Measurements from ENCODE around the gene PFDN5. TPM values are rescaled to one million over a fixed set of nuclear protein-coding genes. Genes with fewer than 3 reads are reported as not detected.

The PFDN5 gene
- total RNA-seq, 1 donor from 2014 or later, result 425 TPM

DNA sequence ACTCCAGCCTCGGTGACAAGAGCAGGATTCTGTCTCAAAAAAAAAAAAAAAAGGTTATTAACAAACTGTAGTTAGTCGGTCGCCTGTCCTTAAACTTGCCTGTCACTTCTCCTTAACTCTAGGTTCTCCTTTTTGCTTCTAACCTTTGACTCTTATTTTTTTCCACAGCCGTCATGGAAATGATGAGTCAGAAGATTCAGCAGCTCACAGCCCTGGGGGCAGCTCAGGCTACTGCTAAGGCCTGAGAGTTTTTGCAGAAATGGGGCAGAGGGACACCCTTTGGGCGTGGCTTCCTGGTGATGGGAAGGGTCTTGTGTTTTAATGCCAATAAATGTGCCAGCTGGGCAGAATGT lies 3.7 kb downstream of the PFDN5 start:
- Histone ChIP-seq H3K27me3 (no peaks in the 10 kb centered on the region), H3K4me3 (peak overlapping the region; percentile 85), H3F3A (ENCODE audit: low read depth) (peaks cover 55% of the 10 kb centered on the region), H3K79me2 (ENCODE audit: low read depth) (peaks cover 60% of the 10 kb centered on the region), H3K27ac (no peak overlapping the region), H3K4me1 (peaks cover 19% of the 10 kb centered on the region), H3K36me3 (peaks cover 4% of the 10 kb centered on the region), H3K4me2 (peak overlapping the region; percentile 89), H2AFZ (replicated peaks) (no peak overlapping the region), H4K20me1 (ENCODE audit: low read depth) (peaks cover 3% of the 10 kb centered on the region), H3K9me3 (ENCODE audit: low read depth) (no peaks in the 10 kb centered on the region), H3K9ac (no peak overlapping the region)
- Mint-ChIP-seq H3K4me3 (peak overlapping the region; percentile 99), H3K27me3 (ENCODE audit: insufficient read depth, low read depth) (peaks cover 11% of the 10 kb centered on the region), H3K27ac (no peak overlapping the region), H3K4me1 (peaks cover 50% of the 10 kb centered on the region), H3K9me3 (no peaks in the 10 kb centered on the region), H3K36me3 (peaks cover 26% of the 10 kb centered on the region)
- TF ChIP-seq, protein P1, sequence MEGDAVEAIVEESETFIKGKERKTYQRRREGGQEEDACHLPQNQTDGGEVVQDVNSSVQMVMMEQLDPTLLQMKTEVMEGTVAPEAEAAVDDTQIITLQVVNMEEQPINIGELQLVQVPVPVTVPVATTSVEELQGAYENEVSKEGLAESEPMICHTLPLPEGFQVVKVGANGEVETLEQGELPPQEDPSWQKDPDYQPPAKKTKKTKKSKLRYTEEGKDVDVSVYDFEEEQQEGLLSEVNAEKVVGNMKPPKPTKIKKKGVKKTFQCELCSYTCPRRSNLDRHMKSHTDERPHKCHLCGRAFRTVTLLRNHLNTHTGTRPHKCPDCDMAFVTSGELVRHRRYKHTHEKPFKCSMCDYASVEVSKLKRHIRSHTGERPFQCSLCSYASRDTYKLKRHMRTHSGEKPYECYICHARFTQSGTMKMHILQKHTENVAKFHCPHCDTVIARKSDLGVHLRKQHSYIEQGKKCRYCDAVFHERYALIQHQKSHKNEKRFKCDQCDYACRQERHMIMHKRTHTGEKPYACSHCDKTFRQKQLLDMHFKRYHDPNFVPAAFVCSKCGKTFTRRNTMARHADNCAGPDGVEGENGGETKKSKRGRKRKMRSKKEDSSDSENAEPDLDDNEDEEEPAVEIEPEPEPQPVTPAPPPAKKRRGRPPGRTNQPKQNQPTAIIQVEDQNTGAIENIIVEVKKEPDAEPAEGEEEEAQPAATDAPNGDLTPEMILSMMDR (IDR thresholded peaks at IDR 0.05), result no peak
- TF ChIP-seq EZH2 (IDR thresholded peaks at IDR 0.05) (no peak), EZH2phosphoT487 (IDR thresholded peaks at IDR 0.05) (no peak)
- DNase-seq (ENCODE audit: low spot score), result no peak

- Histone ChIP-seq H2AFZ (replicated peaks) (peak within 1 kb of the TSS; percentile 75), H3K9ac (peak within 1 kb of the TSS; percentile 70), H3K27me3 (no peaks in the 10 kb centered on the region), H3K4me1 (peaks cover 19% of the 10 kb centered on the region), H3K27ac (no peak within 1 kb of the TSS), H3K4me2 (peak within 1 kb of the TSS; percentile 89), H3F3A (ENCODE audit: low read depth) (peaks cover 50% of the 10 kb centered on the region), H4K20me1 (ENCODE audit: low read depth) (peaks cover 3% of the 10 kb centered on the region), H3K79me2 (ENCODE audit: low read depth) (peaks cover 60% of the 10 kb centered on the region), H3K36me3 (peaks cover 4% of the 10 kb centered on the region), H3K4me3 (peak within 1 kb of the TSS; percentile 85), H3K9me3 (ENCODE audit: low read depth) (no peaks in the 10 kb centered on the region)
- Mint-ChIP-seq H3K4me1 (peaks cover 49% of the 10 kb centered on the region), H3K9me3 (no peaks in the 10 kb centered on the region), H3K36me3 (peaks cover 24% of the 10 kb centered on the region), H3K27ac (peak within 1 kb of the TSS; percentile 86), H3K27me3 (ENCODE audit: insufficient read depth, low read depth) (peaks cover 11% of the 10 kb centered on the region), H3K4me3 (peak within 1 kb of the TSS; percentile 99)
- TF ChIP-seq, protein P1 (IDR thresholded peaks at IDR 0.05), result peak; percentile 33
- TF ChIP-seq EZH2phosphoT487 (IDR thresholded peaks at IDR 0.05) (no peak), EZH2 (IDR thresholded peaks at IDR 0.05) (no peak)
- peak; percentile 96 for DNase-seq (ENCODE audit: low spot score)
Measured at GRCh38 chr12:53299454-53300180, 4.3 kb downstream of the PFDN5 start, which contains the start of gene MYG1. Gene MYG1 (plus strand): TSS chr12:53299695. CDS start chr12:53299738, 43 bp downstream.

- Histone ChIP-seq H3K79me2 (ENCODE audit: low read depth) (peaks cover 60% of the 10 kb centered on the region), H3K36me3 (peaks cover 4% of the 10 kb centered on the region), H3K9ac (peak overlapping the region; percentile 70), H4K20me1 (ENCODE audit: low read depth) (peaks cover 3% of the 10 kb centered on the region), H3K27ac (no peak overlapping the region), H3K9me3 (ENCODE audit: low read depth) (no peaks in the 10 kb centered on the region), H3K4me1 (peaks cover 16% of the 10 kb centered on the region), H3K4me2 (peak overlapping the region; percentile 89), H3K27me3 (no peaks in the 10 kb centered on the region), H2AFZ (replicated peaks) (peak overlapping the region; percentile 75), H3F3A (ENCODE audit: low read depth) (peaks cover 44% of the 10 kb centered on the region), H3K4me3 (peak overlapping the region; percentile 85)
- Mint-ChIP-seq H3K27me3 (ENCODE audit: insufficient read depth, low read depth) (peaks cover 10% of the 10 kb centered on the region), H3K27ac (peak overlapping the region; percentile 3), H3K9me3 (no peaks in the 10 kb centered on the region), H3K4me3 (peak overlapping the region; percentile 99), H3K4me1 (peaks cover 45% of the 10 kb centered on the region), H3K36me3 (peaks cover 22% of the 10 kb centered on the region)
- DNase-seq (ENCODE audit: low spot score), result no peak
- TF ChIP-seq, protein P1 (IDR thresholded peaks at IDR 0.05), result no peak
- TF ChIP-seq EZH2phosphoT487 (IDR thresholded peaks at IDR 0.05) (no peak), EZH2 (IDR thresholded peaks at IDR 0.05) (no peak)
Measured at GRCh38 chr12:53300187-53300586, 4.8 kb downstream of the PFDN5 start.

Measured in neural progenitor cell (in vitro differentiated cells).